Measurements from ENCODE around the gene MTA3.

- TF ChIP-seq, protein P1, sequence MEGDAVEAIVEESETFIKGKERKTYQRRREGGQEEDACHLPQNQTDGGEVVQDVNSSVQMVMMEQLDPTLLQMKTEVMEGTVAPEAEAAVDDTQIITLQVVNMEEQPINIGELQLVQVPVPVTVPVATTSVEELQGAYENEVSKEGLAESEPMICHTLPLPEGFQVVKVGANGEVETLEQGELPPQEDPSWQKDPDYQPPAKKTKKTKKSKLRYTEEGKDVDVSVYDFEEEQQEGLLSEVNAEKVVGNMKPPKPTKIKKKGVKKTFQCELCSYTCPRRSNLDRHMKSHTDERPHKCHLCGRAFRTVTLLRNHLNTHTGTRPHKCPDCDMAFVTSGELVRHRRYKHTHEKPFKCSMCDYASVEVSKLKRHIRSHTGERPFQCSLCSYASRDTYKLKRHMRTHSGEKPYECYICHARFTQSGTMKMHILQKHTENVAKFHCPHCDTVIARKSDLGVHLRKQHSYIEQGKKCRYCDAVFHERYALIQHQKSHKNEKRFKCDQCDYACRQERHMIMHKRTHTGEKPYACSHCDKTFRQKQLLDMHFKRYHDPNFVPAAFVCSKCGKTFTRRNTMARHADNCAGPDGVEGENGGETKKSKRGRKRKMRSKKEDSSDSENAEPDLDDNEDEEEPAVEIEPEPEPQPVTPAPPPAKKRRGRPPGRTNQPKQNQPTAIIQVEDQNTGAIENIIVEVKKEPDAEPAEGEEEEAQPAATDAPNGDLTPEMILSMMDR (IDR thresholded peaks at IDR 0.05; ENCODE audit: poor library complexity, severe bottlenecking) = no peak
- TF ChIP-seq EZH2 (IDR thresholded peaks at IDR 0.05; ENCODE audit: borderline replicate concordance, insufficient read depth, low read length, poor library complexity, severe bottlenecking) = no peak
Observed at GRCh38 chr2:42567364-42567763, 1.1 kb upstream of the MTA3 start.

Data from neural cell (in vitro differentiated cells).